Measurements from ENCODE around the gene FMO5. TPM values are rescaled to one million over a fixed set of nuclear protein-coding genes. Genes with fewer than 3 reads are reported as not detected.
"Not testable (repeated sequence)": the region's sequence is repeated elsewhere in the genome, so short reads cannot be mapped to it uniquely, and the experiment has no call there.

Gene FMO5
- total RNA-seq, 1 donor from 2014 or later = 1.0 TPM

GRCh38 chr1:147238925-147239820 lies 14.0 kb upstream of the FMO5 start:
- no peak for DNase-seq (ENCODE audit: low read depth)
- no peak overlapping the region for H3K4me3 ChIP-seq (ENCODE audit: low read depth, low read length)
- no peak for TF ChIP-seq CTCF (conservative IDR thresholded peaks at IDR 0.05; ENCODE audit: low read depth, low read length)

GRCh38 chr1:147238053-147238902 lies 13.1 kb upstream of the FMO5 start:
- no peak for DNase-seq (ENCODE audit: low read depth)
- H3K4me3 ChIP-seq (ENCODE audit: low read depth, low read length) = no peak overlapping the region
- no peak for TF ChIP-seq CTCF (conservative IDR thresholded peaks at IDR 0.05; ENCODE audit: low read depth, low read length)

DNA sequence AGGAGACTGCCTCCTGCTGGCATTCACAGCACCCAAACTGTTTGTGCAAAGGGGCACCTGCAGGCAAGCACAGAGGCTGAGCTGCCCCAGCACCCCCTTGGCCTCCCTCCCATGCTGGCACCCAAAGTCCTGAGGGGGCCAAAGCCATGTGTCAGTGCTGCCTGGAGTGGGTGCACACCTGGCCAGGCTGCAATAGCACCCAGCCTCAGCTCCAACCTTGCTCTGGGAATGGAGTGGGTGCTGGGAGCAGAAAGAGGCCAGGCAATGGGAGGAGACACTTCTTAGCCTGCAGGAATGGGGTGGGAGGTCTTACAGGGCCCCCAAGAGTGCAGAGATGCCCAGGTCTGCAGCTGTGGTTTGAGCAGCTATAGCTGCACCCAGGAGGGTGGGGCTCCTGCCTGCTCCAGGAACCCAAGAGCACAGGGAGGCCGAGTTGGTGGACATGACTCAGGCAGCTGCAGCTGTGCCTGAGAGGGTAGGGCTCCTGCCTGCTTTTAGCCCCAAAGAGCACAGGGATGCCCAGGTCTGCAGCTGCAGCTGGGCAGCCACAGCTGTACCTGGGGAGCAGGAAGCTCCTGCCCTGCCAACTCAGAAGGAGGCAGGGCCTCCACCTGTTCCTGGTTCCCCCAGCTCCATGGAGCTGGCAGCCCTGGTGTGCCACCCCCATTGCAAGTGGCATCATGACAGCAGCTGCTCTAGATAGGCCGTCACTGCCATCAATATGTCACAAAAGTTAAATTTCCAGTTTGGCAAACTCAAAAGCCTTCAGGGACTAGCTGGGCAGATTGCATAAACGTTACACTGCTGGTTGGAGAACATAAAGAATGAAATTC lies 12.0 kb upstream of the FMO5 start:
- TF ChIP-seq CTCF (conservative IDR thresholded peaks at IDR 0.05; ENCODE audit: low read depth, low read length) = no peak
- H3K4me3 ChIP-seq (ENCODE audit: low read depth, low read length) = no peak overlapping the region
- DNase-seq (ENCODE audit: low read depth) = no peak

- H3K4me3 ChIP-seq (ENCODE audit: low read depth, low read length) = no peak overlapping the region
- no peak for TF ChIP-seq CTCF (conservative IDR thresholded peaks at IDR 0.05; ENCODE audit: low read depth, low read length)
These were observed 11.3 kb upstream of the FMO5 start for GRCh38 chr1:147236448-147236847.

GRCh38 chr1:147235822-147236221 lies 10.7 kb upstream of the FMO5 start:
- no peak for DNase-seq (ENCODE audit: low read depth)
- no peak overlapping the region for H3K4me3 ChIP-seq (ENCODE audit: low read depth, low read length)
- no peak for TF ChIP-seq CTCF (conservative IDR thresholded peaks at IDR 0.05; ENCODE audit: low read depth, low read length)

More at GRCh38 chr1:147236448-147236847, 11.3 kb upstream of the FMO5 start:
- DNase-seq (ENCODE audit: low read depth) = no peak

- H3K4me3 ChIP-seq (ENCODE audit: low read depth, low read length); DNase-seq (ENCODE audit: low read depth): not testable (repeated sequence)
These were observed 8.8 kb upstream of the FMO5 start for GRCh38 chr1:147233903-147234302.

GRCh38 chr1:147231032-147231431 lies 5.9 kb upstream of the FMO5 start:
- DNase-seq (ENCODE audit: low read depth); H3K4me3 ChIP-seq (ENCODE audit: low read depth, low read length): not testable (repeated sequence)
